GM12878 (cell line): Measurements from ENCODE around the gene POU6F2. TPM values are rescaled to one million over a fixed set of nuclear protein-coding genes. Genes with fewer than 3 reads are reported as not detected.

ENCODE experiments used
- ATAC-seq: fragments of 200-7000 bp; cut with Tn5 transposase; 3 replicates; pipeline ENCODE4 v1.9.1; 2020; ENCODE audit warnings: mild to moderate bottlenecking, moderate library complexity
- BruUV-seq: library from RNA; stranded (reverse); fragments of 400-500 nt; replicated peaks from 2 replicates; lab custom pipeline; 2021; lab: Mats Ljungman, UMichigan
- CTCF ChIA-PET: fragments of 300-600 bp; sonication (Branson Sonifier 250); formaldehyde crosslinking; extraction: SDS; loops from one replicate; lab custom pipeline; 2021; ENCODE audit warnings: inconsistent platforms; lab: Yijun Ruan, JAX
- POLR2A ChIA-PET: fragments of 350-600 bp; formaldehyde crosslinking; extraction: SDS; loops from one replicate; lab custom pipeline; 2021; ENCODE audit warnings: inconsistent platforms; lab: Charles Lee
- RAD21 ChIA-PET: fragments of 300-600 bp; sonication (Branson Sonifier 250); formaldehyde crosslinking; loops from one replicate; lab custom pipeline; 2023; ENCODE audit warnings: antibody characterized with exemption; ENCODE audit not compliant: unreplicated experiment; lab: Charles Lee
- SMC1A ChIA-PET: fragments of 300-600 bp; sonication (Branson Sonifier 250); formaldehyde crosslinking; loops from one replicate; lab custom pipeline; 2023; ENCODE audit not compliant: unreplicated experiment, uncharacterized antibody; lab: Charles Lee
- DNase-seq: peaks from one replicate; pipeline ENCODE4 v3.0.0-alpha.2; 2011; ENCODE audit warnings: low read depth, low spot score
- FAIRE-seq: peaks from 3 replicates; lab custom pipeline; 2011; peaks lifted over from hg19 to GRCh38; lab: Jason Lieb, UNC
- H2AFZ ChIP-seq: 2 replicates; pipeline ENCODE4 v1.6.0; 2011; ENCODE audit warnings: low read depth, low read length, control low read depth; ENCODE audit not compliant: control insufficient read depth
- H3K27ac ChIP-seq: 2 replicates; pipeline ENCODE4 v1.5.1; 2011; ENCODE audit warnings: control low read depth; ENCODE audit not compliant: control insufficient read depth, insufficient read depth
- H3K27me3 ChIP-seq, 2 experiments: replicated peaks in 1 of 2; 2 replicates each; pipeline versions ENCODE4 v1.6.0 to v1.6.1; 2011; ENCODE audit warnings: low read length in 1 of 2; ENCODE audit not compliant: control insufficient read depth in 2 of 2, insufficient read depth in 2 of 2
- H3K36me3 ChIP-seq, 2 experiments: 2 replicates each; pipeline ENCODE4 v1.5.1; 2011; ENCODE audit warnings: low read length in 1 of 2; ENCODE audit not compliant: control insufficient read depth in 2 of 2, insufficient read depth in 2 of 2
- H3K4me1 ChIP-seq: 2 replicates; pipeline ENCODE4 v1.6.1; 2011; ENCODE audit warnings: mild to moderate bottlenecking, low read length, moderate library complexity, mixed read lengths; ENCODE audit not compliant: control insufficient read depth, insufficient read depth
- H3K4me2 ChIP-seq: 2 replicates; pipeline ENCODE4 v1.6.0; 2011; ENCODE audit warnings: control low read depth; ENCODE audit not compliant: control insufficient read depth, insufficient read depth
- H3K4me3 ChIP-seq: fragments of 200-600 bp; sonication (generic); 2 replicates; pipeline ENCODE4 v1.5.1; 2016
- H3K79me2 ChIP-seq: 2 replicates; pipeline ENCODE4 v1.6.0; 2011; ENCODE audit warnings: low read length; ENCODE audit not compliant: control insufficient read depth, insufficient read depth
- H3K9ac ChIP-seq: 2 replicates; pipeline ENCODE4 v1.8.0; 2011; ENCODE audit warnings: low read length, control low read depth, mixed read lengths; ENCODE audit not compliant: control insufficient read depth, insufficient read depth
- H3K9me3 ChIP-seq: replicated peaks from 3 replicates; pipeline ENCODE4 v1.5.1; 2011; ENCODE audit warnings: mild to moderate bottlenecking, low read length; ENCODE audit not compliant: control insufficient read depth, insufficient read depth
- H4K20me1 ChIP-seq: 2 replicates; pipeline ENCODE4 v1.6.0; 2011; ENCODE audit not compliant: control insufficient read depth, insufficient read depth
- BACH1 ChIP-seq: fragments of 450-650 bp; IDR thresholded peaks from 2 replicates; pipeline ENCODE4 v1.6.1; 2017; ENCODE audit warnings: mild to moderate bottlenecking, borderline replicate concordance
- BMI1 ChIP-seq: fragments of 450-650 bp; IDR thresholded peaks from 2 replicates; pipeline ENCODE4 v1.6.1; 2016; ENCODE audit warnings: mild to moderate bottlenecking, moderate library complexity, borderline replicate concordance
- CBX5 ChIP-seq: sonication (generic); IDR thresholded peaks from 2 replicates; pipeline ENCODE4 v1.6.1; 2016; ENCODE audit warnings: low read depth, moderate library complexity, mild to moderate bottlenecking, inconsistent platforms
- IRF3 ChIP-seq: fragments of 450-650 bp; IDR thresholded peaks from 2 replicates; pipeline ENCODE4 v1.6.1; 2014; ENCODE audit warnings: mild to moderate bottlenecking
- ZNF592 ChIP-seq: fragments of 450-650 bp; IDR thresholded peaks from 2 replicates; pipeline ENCODE4 v1.6.1; 2017; ENCODE audit warnings: mild to moderate bottlenecking, moderate library complexity
- WGBS: methylation state at CpG from one replicate; pipeline ENCODE4 v1.1.6; 2016; ENCODE audit warnings: low lambda C conversion rate; ENCODE audit not compliant: insufficient replicate concordance, insufficient coverage; ENCODE audit errors: missing lambda C conversion rate; 5-methylcytosine and 5-hydroxymethylcytosine counted together
- in situ Hi-C: fragments of 300-500 bp; cut with MboI; formaldehyde crosslinking; loops from 9 replicates; pipeline ENCODE4 v1.14.3; 2018; ENCODE audit warnings: mixed read lengths
- intact Hi-C: fragments of 100-400 bp; cut with micrococcal nuclease; formaldehyde crosslinking; loops from one replicate; pipeline ENCODE4 v1.14.2; 2022; ENCODE audit not compliant: unreplicated experiment
- polyA plus RNA-seq, 11 experiments: library from polyadenylated mRNA; depleted of rRNA in 4 of 11; unstranded in 6 of 11; stranded (reverse) in 5 of 11; fragments of >200 nt; fragmentation: Nextera tagmentation in 4 of 11; fragmentation: Illumina TruSeq in 1 of 11; extraction: Ambion mirVana in 4 of 11; extraction: Trizol in 1 of 11; gene quantifications; 1 replicate in 1 of 11; 2 replicates in 10 of 11; pipeline versions ENCODE4 v1.2.1 to v1.2.3, GENCODE V29; 2011 to 2016; ENCODE audit warnings: inconsistent platforms in 2 of 11, missing spikeins in 2 of 11, low read depth in 1 of 11
- total RNA-seq, 4 experiments: library from RNA; depleted of rRNA in 3 of 4; stranded (reverse); fragments of >200 nt in 3 of 4; fragmentation: Illumina TruSeq in 1 of 4; extraction: Trizol in 1 of 4; gene quantifications; 2 replicates each; pipeline versions ENCODE4 v1.2.1 to v1.2.3, GENCODE V29; 2013 to 2021

The POU6F2 gene
- total and polyA plus RNA-seq, 10 of the 15 experiments (the other 5 are each of a cell fraction or from before 2014, with no cell fraction given) = 0.10 TPM; not detected in 9

- RAD21 ChIA-PET = interaction anchor here (0.6 kb wide), 1 partner anchor 976 kb away, joined by 3 read pairs; no protein-coding TSS in a partner anchor
- BruUV-seq = no TSS peak
- in situ Hi-C loops = no loop called here
- SMC1A ChIA-PET = no interaction called here
- no peaks in the 10 kb centered on the region for H3K79me2 ChIP-seq
- H3K9ac ChIP-seq = no peak overlapping the region
- no peak overlapping the region for H3K4me3 ChIP-seq
- H3K9me3 ChIP-seq = no peaks in the 10 kb centered on the region
- POLR2A ChIA-PET = no interaction called here
- FAIRE-seq = no peak
- intact Hi-C loops = no loop called here
- 41% methylated on average over 10 of the region's 10 CpGs for WGBS
- H3K27me3 ChIP-seq = no peaks in the 10 kb centered on the region
- H2AFZ ChIP-seq = no peak overlapping the region
- H3K4me2 ChIP-seq = no peak overlapping the region
- no peaks in the 10 kb centered on the region for H3K4me1 ChIP-seq
- CTCF ChIA-PET = no interaction called here
- no peak for ATAC-seq
- H4K20me1 ChIP-seq = no peaks in the 10 kb centered on the region
- no peaks in the 10 kb centered on the region for H3K36me3 ChIP-seq
- H3K27ac ChIP-seq = no peak overlapping the region
- DNase-seq = no peak
- TF ChIP-seq ZNF592 = no peak
- TF ChIP-seq BACH1 = no peak
- no peak for TF ChIP-seq IRF3
- TF ChIP-seq CBX5 = no peak
- TF ChIP-seq BMI1 = no peak
Observed at GRCh38 chr7:39339591-39339990, 361.9 kb downstream of the POU6F2 start.
